K562 (cell line): Measurements from ENCODE around the gene CEP89. TPM values are rescaled to one million over a fixed set of nuclear protein-coding genes. Genes with fewer than 3 reads are reported as not detected.

Source experiments
- ATAC-seq: fragments of 200-7000 bp; cut with Tn5 transposase; 3 replicates; pipeline ENCODE4 v1.9.1; 2020; ENCODE audit warnings: moderate library complexity
- BruUV-seq: library from RNA; stranded (reverse); fragments of 400-500 nt; replicated peaks from 2 replicates; lab custom pipeline; 2021; lab: Mats Ljungman, UMichigan
- CTCF ChIA-PET: fragments of 300-600 bp; formaldehyde crosslinking; extraction: SDS; loops from one replicate; lab custom pipeline; 2021; ENCODE audit warnings: low intra/inter-chr PET ratio; lab: Yijun Ruan, JAX
- POLR2A ChIA-PET: fragments of 300-600, 350-650 bp; sonication (Branson Sonifier 250); formaldehyde crosslinking; extraction: SDS; loops from one replicate; lab custom pipeline; 2021; ENCODE audit warnings: antibody characterized with exemption, inconsistent platforms; lab: Yijun Ruan, JAX
- DNase-seq, 4 experiments: peaks; one replicate each; pipeline versions ENCODE4 v3.0.0 to v3.0.0-alpha.2; 2011 to 2018; ENCODE audit warnings: low spot score in 3 of 4, mixed read lengths in 3 of 4; ENCODE audit errors: extremely low read depth in 1 of 4
- FAIRE-seq: peaks from 2 replicates; lab custom pipeline; 2011; peaks lifted over from hg19 to GRCh38; lab: Jason Lieb, UNC
- H2AFZ ChIP-seq: 2 replicates; pipeline ENCODE4 v1.6.0; 2011; ENCODE audit warnings: low read depth, low read length, control low read depth, inconsistent platforms
- H3K27ac ChIP-seq: fragments of 200-600 bp; 3 replicates; pipeline ENCODE4 v1.8.0; 2011; ENCODE audit warnings: low read depth, mild to moderate bottlenecking, control low read depth, inconsistent platforms, low read length, moderate library complexity, mixed read lengths; ENCODE audit errors: extremely low read depth
- H3K27me3 ChIP-seq, 2 experiments: fragments of 300-600 bp in 1 of 2; 2 replicates in 1 of 2; 3 replicates in 1 of 2; pipeline versions ENCODE4 v1.6.0 to v1.8.0; 2011; ENCODE audit warnings: inconsistent platforms in 2 of 2, low read length in 2 of 2, mild to moderate bottlenecking in 1 of 2, mixed read lengths in 1 of 2, moderate library complexity in 1 of 2; ENCODE audit not compliant: control insufficient read depth in 2 of 2, insufficient read depth in 2 of 2
- H3K36me3 ChIP-seq: fragments of 300-600 bp; 3 replicates; pipeline ENCODE4 v1.8.0; 2011; ENCODE audit warnings: mild to moderate bottlenecking, low read length, inconsistent platforms; ENCODE audit not compliant: control insufficient read depth, insufficient read depth
- H3K4me1 ChIP-seq, 2 experiments: fragments of 200-600 bp in 1 of 2; replicated peaks in 1 of 2; 2 replicates in 1 of 2; 3 replicates in 1 of 2; pipeline versions ENCODE4 v1.5.1 to v1.8.0; 2011; ENCODE audit warnings: inconsistent platforms in 2 of 2, low read length in 2 of 2, mild to moderate bottlenecking in 1 of 2, mixed read lengths in 1 of 2, moderate library complexity in 1 of 2; ENCODE audit not compliant: control insufficient read depth in 2 of 2, insufficient read depth in 2 of 2
- H3K4me2 ChIP-seq: 2 replicates; pipeline ENCODE4 v1.6.1; 2011; ENCODE audit warnings: low read length, control low read depth, inconsistent platforms, mixed read lengths; ENCODE audit not compliant: insufficient read depth
- H3K4me3 ChIP-seq: fragments of 200-600 bp; sonication (generic), shearing (Covaris generic); 2 replicates; pipeline ENCODE4 v1.5.1; 2016; ENCODE audit warnings: control low read depth, inconsistent platforms
- H3K79me2 ChIP-seq: fragments of 200-600 bp; 3 replicates; pipeline ENCODE4 v1.8.0; 2011; ENCODE audit warnings: low read length, inconsistent platforms; ENCODE audit not compliant: control insufficient read depth, insufficient read depth
- H3K9ac ChIP-seq, 2 experiments: 2 replicates each; pipeline versions ENCODE4 v1.6.0 to v1.6.1; 2011; ENCODE audit warnings: low read depth in 2 of 2, low read length in 2 of 2, control low read depth in 1 of 2, inconsistent platforms in 1 of 2, mild to moderate bottlenecking in 1 of 2, mixed read lengths in 1 of 2; ENCODE audit not compliant: insufficient read depth in 1 of 2
- H3K9me1 ChIP-seq: one replicate; pipeline ENCODE4 v1.6.0; 2011; ENCODE audit warnings: inconsistent platforms, mild to moderate bottlenecking, low read length, moderate library complexity; ENCODE audit not compliant: control insufficient read depth, insufficient read depth
- H3K9me3 ChIP-seq: replicated peaks from 2 replicates; pipeline ENCODE4 v1.5.1; 2011; ENCODE audit warnings: low read depth, low read length, inconsistent platforms; ENCODE audit not compliant: control insufficient read depth, insufficient read depth
- H4K20me1 ChIP-seq: replicated peaks from 2 replicates; pipeline ENCODE4 v1.6.1; 2011; ENCODE audit warnings: low read length, inconsistent platforms, mixed read lengths; ENCODE audit not compliant: control insufficient read depth, insufficient read depth
- GTF3C2 ChIP-seq: IDR thresholded peaks from 3 replicates; pipeline ENCODE4 v1.6.1; 2011; ENCODE audit warnings: borderline replicate concordance, mild to moderate bottlenecking, moderate library complexity; ENCODE audit not compliant: insufficient read length; ENCODE audit errors: extremely low read depth
- HMBOX1 ChIP-seq: sonication (generic); IDR thresholded peaks from 2 replicates; pipeline ENCODE4 v1.6.1; 2016
- NR2F6 ChIP-seq: fragments of 450-650 bp; formaldehyde crosslinking; IDR thresholded peaks from 2 replicates; pipeline ENCODE4 v1.4.0; 2020; ENCODE audit warnings: mild to moderate bottlenecking
- POLR2AphosphoS2 ChIP-seq: IDR thresholded peaks from 2 replicates; pipeline ENCODE4 v1.6.1; 2012; ENCODE audit warnings: low read length, improper control_type of control experiment
- SP1 ChIP-seq: sonication (generic); formaldehyde crosslinking; IDR thresholded peaks from 2 replicates; pipeline ENCODE4 v1.8.1; 2022; ENCODE audit warnings: mild to moderate bottlenecking, missing genetic modification reagents
- TAF9B ChIP-seq: fragments of 450-650 bp; IDR thresholded peaks from 2 replicates; pipeline ENCODE4 v1.6.1; 2018; ENCODE audit warnings: mild to moderate bottlenecking; ENCODE audit not compliant: partially characterized antibody
- TEAD4 ChIP-seq, 2 experiments: sonication (generic) in 1 of 2; formaldehyde crosslinking in 1 of 2; IDR thresholded peaks; 2 replicates each; pipeline versions ENCODE4 v1.6.1 to v1.8.0; 2012 to 2022; ENCODE audit warnings: borderline replicate concordance in 1 of 2, inconsistent platforms in 1 of 2, low read length in 1 of 2, mild to moderate bottlenecking in 1 of 2, missing genetic modification reagents in 1 of 2
- ZNF384 ChIP-seq: IDR thresholded peaks from 2 replicates; pipeline ENCODE4 v1.6.1; 2012; ENCODE audit warnings: low read depth, low read length, improper control_type of control experiment
- ZNF699 ChIP-seq: fragments of 250-450 bp; sonication (Bioruptor Pico); IDR thresholded peaks from 2 replicates; pipeline ENCODE4 v1.8.0; 2021; ENCODE audit warnings: mild to moderate bottlenecking, moderate library complexity; ENCODE audit not compliant: insufficient replicate concordance
- WGBS: fragments of 100-300 bp; shearing (Covaris generic); methylation state at CpG from one replicate; pipeline ENCODE4 v1.1.6; 2016; ENCODE audit warnings: low coverage, mixed read lengths; ENCODE audit not compliant: insufficient coverage; ENCODE audit errors: missing lambda C conversion rate; 5-methylcytosine and 5-hydroxymethylcytosine counted together
- in situ Hi-C: fragments of 300-500 bp; cut with MboI; formaldehyde crosslinking; loops from 4 replicates; pipeline ENCODE4 v1.15.0; 2018; ENCODE audit warnings: inconsistent platforms, mixed read lengths
- intact Hi-C: fragments of 100-400 bp; cut with micrococcal nuclease; formaldehyde crosslinking; loops from 2 replicates; pipeline ENCODE4 v1.14.2; 2022
- polyA plus RNA-seq, 8 experiments: library from polyadenylated mRNA; depleted of rRNA in 4 of 8; stranded (reverse) in 5 of 8; unstranded in 3 of 8; fragments of >200 nt; fragmentation: Nextera tagmentation in 2 of 8; fragmentation: Illumina TruSeq in 1 of 8; extraction: Ambion mirVana in 2 of 8; extraction: Trizol in 1 of 8; gene quantifications; 2 replicates each; pipeline versions ENCODE4 v1.2.1 to v1.2.3, GENCODE V29; 2011 to 2014; ENCODE audit warnings: inconsistent platforms in 1 of 8, missing spikeins in 1 of 8
- total RNA-seq, 7 experiments: library from RNA; depleted of rRNA in 6 of 7; stranded (reverse); fragments of >200 nt in 6 of 7; fragmentation: Illumina TruSeq in 2 of 7; extraction: Trizol in 2 of 7; gene quantifications; 2 replicates each; pipeline versions ENCODE4 v1.2.1 to v1.2.3, GENCODE V29; 2011 to 2021; ENCODE audit warnings: low replicate concordance in 1 of 7

The CEP89 gene
- total and polyA plus RNA-seq, 9 of the 15 experiments (the other 6 are each of a cell fraction or from before 2014, with no cell fraction given), result 5.5 to 15.0 (median 7.2) TPM

- TF ChIP-seq POLR2AphosphoS2 (no peak), TAF9B (no peak), NR2F6 (CRISPR knock-in tag) (no peak), SP1 (no peak)
Observed at GRCh38 chr19:32877977-32878745, 93.6 kb downstream of the CEP89 start.

GRCh38 chr19:32877323-32877912 lies 94.3 kb downstream of the CEP89 start:
- ChIA-PET POLR2A (no interaction called here), CTCF (no interaction called here)
- no peak overlapping the region for H3K27ac ChIP-seq
- in situ Hi-C loops, result no loop called here
- H4K20me1 ChIP-seq, result no peaks in the 10 kb centered on the region
- no peaks in the 10 kb centered on the region for H3K79me2 ChIP-seq
- H3K4me2 ChIP-seq, result no peak overlapping the region
- peaks cover 0 to 4% of the 10 kb centered on the region in 2 experiments; a peak in 2 of 5 replicates for H3K4me1 ChIP-seq
- BruUV-seq, result no TSS peak
- FAIRE-seq (no peak), ATAC-seq (no peak), DNase-seq (no peak)
- H3K27me3 ChIP-seq, result peaks cover 11 to 61% of the 10 kb centered on the region in 2 experiments; a peak in 4 of 5 replicates
- H2AFZ ChIP-seq, result no peak overlapping the region
- no peak overlapping the region for H3K4me3 ChIP-seq
- no peak overlapping the region for H3K9ac ChIP-seq
- no peaks in the 10 kb centered on the region for H3K9me1 ChIP-seq
- H3K9me3 ChIP-seq, result no peaks in the 10 kb centered on the region
- no peaks in the 10 kb centered on the region for H3K36me3 ChIP-seq
- intact Hi-C loops, result no loop called here
- 9% methylated on average over 9 of the region's 9 CpGs for WGBS
- TF ChIP-seq TEAD4 (IDR thresholded peaks at IDR 0.05; ENCODE audit: low read length) (no peak), TEAD4 (CRISPR knock-in tag; IDR thresholded peaks at IDR 0.05; ENCODE audit: borderline replicate concordance) (no peak), HMBOX1 (no peak), ZNF384 (no peak), GTF3C2 (no peak), ZNF699 (CRISPR knock-in tag) (no peak)

More at GRCh38 chr19:32877977-32878745, 93.6 kb downstream of the CEP89 start:
- no TSS peak for BruUV-seq
- H3K36me3 ChIP-seq, result no peaks in the 10 kb centered on the region
- H3K9me1 ChIP-seq, result no peaks in the 10 kb centered on the region
- 19% methylated on average over 14 of the region's 14 CpGs for WGBS
- FAIRE-seq (no peak), DNase-seq (no peak), ATAC-seq (no peak)
- no peak overlapping the region for H3K4me3 ChIP-seq
- CTCF ChIA-PET, result no interaction called here
- no peak overlapping the region for H2AFZ ChIP-seq
- no peak overlapping the region for H3K27ac ChIP-seq
- in situ Hi-C loops, result no loop called here
- no peaks in the 10 kb centered on the region for H3K9me3 ChIP-seq
- H3K79me2 ChIP-seq, result no peaks in the 10 kb centered on the region
- peaks cover 11 to 55% of the 10 kb centered on the region in 2 experiments; a peak in 4 of 5 replicates for H3K27me3 ChIP-seq
- H3K4me1 ChIP-seq, result peaks cover 0 to 4% of the 10 kb centered on the region in 2 experiments; a peak in 2 of 5 replicates
- intact Hi-C loops, result no loop called here
- H3K4me2 ChIP-seq, result no peak overlapping the region
- no peaks in the 10 kb centered on the region for H4K20me1 ChIP-seq
- H3K9ac ChIP-seq, result no peak overlapping the region
- POLR2A ChIA-PET, result no interaction called here
